GM21717 (cell line): ENCODE results near the gene SPAM1.
"Not testable (repeated sequence)": the region's sequence is repeated elsewhere in the genome, so short reads cannot be mapped to it uniquely, and the experiment has no call there.

Experiments
- ATAC-seq: cut with Tn5 transposase; IDR thresholded peaks from one replicate; pipeline ENCODE4 v1.9.1; 2021; ENCODE audit warnings: mild to moderate bottlenecking, moderate library complexity; ENCODE audit not compliant: unreplicated experiment

SPAM1 gene

GRCh38 chr7:123924941-123925340 is at the start of gene SPAM1:
Gene SPAM1 (plus strand): TSS chr7:123925241. CDS start chr7:123953571, 28,330 bp downstream.
- no peak for ATAC-seq

- ATAC-seq = no peak
These were observed 48.3 kb upstream of the SPAM1 start for GRCh38 chr7:123876557-123877256.

DNA sequence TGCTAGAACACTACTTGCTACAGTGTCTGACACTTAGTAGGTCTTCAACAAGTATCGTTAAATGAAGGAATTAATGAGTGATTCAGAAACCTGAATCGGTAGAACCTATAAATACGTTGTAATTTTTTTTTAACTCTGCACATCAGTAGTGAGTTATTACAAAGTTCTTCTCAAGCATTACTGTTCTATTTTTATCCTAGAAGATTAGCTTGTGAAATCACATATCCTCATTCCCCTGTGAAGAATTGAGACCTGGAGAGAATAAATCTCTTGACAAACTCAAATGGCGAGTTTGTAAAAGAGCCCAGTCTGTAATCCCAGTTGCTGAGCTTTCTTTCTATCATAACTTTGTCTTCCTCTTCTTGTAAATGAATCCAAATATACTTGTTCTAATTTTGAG is 45.4 kb upstream of the SPAM1 start:
- no peak for ATAC-seq

DNA sequence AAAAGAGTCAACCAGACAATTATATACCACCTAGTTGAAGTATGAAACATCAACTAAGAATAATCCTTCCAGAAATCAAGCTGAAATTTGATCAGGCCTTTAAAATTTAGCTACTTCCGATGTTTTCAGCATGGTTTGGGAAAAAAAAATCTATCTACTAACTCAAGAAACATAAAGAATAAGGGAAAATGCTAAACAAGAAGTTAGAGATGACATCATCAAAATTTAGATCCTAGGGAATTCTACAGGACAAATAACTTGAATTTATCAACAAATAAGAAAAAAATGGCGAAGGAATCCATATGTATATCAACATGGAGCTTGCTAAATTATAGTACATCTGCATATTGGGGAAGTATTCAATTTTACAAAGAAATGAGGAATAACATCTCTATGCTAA is 43.7 kb upstream of the SPAM1 start:
- ATAC-seq = no peak

DNA sequence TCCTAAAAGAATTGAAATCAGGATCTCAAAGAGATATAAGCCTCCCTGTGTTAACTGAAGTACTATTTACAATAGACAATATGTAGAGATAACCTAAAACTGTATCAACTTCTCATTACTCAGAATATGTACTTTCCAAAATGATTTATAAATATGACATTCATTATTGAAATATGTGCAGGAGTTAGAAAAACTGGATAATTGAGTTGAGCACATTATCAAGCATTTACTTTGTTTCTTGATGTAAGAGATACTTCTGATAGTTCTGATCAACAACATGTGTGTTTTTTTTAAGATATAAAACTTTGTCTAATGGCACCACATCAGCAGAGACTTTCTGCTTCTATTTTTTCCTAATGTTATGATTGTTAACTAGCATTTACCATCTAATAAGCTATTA is 41.9 kb upstream of the SPAM1 start:
- no peak for ATAC-seq

DNA sequence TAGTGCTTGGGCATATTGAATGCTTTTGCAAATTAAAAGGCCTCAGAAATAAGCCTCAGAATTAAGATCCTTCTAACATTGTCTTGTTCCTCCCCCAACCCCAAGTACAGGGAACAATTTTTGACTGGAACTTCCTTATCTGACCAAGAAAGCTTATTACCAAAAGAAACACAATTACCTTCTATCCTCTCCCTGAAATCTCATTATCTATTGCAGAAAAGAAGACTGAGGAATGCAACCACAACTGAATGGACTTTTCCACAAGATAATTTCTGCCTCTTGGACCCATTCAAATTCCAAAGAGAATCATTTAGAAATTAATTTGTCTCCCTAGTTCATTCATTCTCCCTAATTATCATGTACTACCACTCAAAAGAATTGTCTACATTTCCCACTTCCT is 36.8 kb upstream of the SPAM1 start:
- no peak for ATAC-seq

DNA sequence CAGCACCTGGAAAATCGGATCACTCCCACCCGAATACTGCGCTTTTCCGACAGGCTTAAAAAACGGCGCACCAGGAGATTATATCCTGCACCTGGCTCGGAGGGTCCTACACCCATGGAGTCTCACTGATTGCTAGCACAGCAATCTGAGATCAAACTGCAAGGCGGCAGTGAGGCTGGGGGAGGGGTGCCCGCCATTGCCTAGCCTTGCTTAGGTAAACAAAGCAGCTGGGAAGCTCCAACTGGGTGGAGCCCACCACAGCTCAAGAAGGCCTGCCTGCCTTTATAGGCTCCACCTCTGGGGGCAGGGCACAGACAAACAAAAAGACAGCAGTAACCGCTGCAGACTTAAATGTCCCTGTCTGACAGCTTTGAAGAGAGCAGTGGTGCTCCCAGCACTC is 30.3 kb upstream of the SPAM1 start:
- not testable (repeated sequence) for ATAC-seq

- no peak for ATAC-seq
These were observed 23.9 kb upstream of the SPAM1 start for GRCh38 chr7:123901101-123901500.

- no peak for ATAC-seq
These were observed 19.3 kb upstream of the SPAM1 start for GRCh38 chr7:123905714-123906113.

DNA sequence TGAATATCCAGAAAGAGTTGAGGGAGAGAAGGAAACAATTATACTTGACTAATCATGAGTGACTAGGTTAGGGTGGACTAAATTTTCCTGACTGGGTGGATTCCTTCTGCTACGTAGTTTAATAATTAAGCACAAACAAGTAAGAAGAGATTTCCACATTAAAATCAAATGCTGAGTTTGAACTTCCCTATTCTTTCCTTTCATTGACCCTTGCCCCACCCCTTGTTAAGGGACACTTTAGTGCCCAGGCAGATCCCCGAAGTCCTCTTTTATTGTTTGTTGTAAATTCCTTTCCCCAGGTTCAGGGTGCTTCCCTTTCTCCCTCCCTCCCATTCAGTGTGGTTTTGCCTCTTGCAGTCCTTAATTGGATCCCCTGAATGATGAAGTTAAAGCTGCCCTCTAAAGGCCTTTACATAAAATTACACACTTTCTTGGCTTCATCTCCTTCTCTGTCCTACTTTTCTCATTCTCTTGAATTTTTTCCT is 8.8 kb upstream of the SPAM1 start:
- no peak for ATAC-seq

GRCh38 chr7:123917878-123918277 is 7.2 kb upstream of the SPAM1 start:
- no peak for ATAC-seq

- ATAC-seq = no peak
These were observed 6.7 kb upstream of the SPAM1 start for GRCh38 chr7:123918309-123918708.

DNA sequence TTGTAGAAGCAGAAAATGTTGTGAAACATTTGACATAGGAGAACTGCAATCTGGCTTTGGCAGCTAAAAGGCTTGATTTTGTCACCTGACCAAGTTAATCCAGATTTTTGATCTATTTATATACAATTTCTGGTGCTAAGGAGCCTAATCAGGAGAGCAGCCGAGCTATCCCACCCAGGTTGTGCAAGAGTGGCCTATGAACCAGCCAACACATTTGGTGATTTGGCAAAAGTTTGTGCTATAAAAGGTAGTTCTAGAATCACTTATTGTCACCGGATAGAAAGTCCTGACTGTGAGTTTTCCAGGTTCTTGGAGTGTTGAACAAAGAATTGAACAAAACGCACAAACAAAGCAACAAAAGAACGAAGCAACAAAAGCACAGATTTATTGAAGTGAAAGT is 1.4 kb upstream of the SPAM1 start:
- no peak for ATAC-seq

- no peak for ATAC-seq
These were observed 4.1 kb downstream of the SPAM1 start for GRCh38 chr7:123929107-123929506.

DNA sequence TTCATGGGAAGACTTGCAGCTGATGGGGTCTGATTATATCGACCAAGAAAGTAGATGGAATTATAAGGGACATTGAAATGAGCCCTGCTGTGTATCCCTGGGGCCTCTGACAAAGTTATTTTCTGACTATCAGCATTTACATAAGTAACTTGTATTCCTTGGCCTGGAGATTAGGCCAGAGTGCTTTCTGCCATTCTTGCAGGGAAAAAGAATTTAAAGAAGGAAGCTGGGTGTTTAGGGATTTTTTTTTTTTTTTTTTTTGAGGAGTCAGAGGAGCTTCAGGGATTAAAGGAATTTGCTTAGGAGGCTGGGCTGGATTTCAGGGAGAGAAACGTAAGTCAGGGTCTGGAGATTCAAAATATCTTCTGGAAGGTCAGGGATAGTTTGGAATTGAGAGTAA is 4.6 kb downstream of the SPAM1 start:
- no peak for ATAC-seq

- ATAC-seq = no peak
These were observed 10.7 kb downstream of the SPAM1 start for GRCh38 chr7:123935436-123936381.

DNA sequence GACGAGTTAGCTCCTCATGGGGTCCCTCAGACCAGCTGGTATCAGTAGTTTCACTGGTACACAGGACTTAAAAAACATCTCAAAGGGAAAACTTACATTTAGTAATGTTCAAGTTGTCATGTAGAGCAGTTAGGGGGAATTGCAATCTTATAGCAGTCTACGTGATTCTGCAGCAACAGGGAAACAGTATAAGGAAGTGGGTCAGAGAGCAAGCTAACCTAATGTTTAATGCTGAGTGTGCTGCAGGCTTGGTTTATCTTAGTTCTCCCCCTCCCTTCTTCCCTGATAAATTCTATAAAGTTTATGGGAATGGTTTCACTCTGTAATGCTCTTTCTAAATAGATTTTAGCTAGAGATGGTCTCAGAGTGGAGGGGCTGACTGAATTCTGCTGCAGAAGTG is 11.3 kb downstream of the SPAM1 start:
- ATAC-seq = no peak

- ATAC-seq = no peak
These were observed 14.7 kb downstream of the SPAM1 start for GRCh38 chr7:123939784-123940183.

GRCh38 chr7:123941391-123942180 is 16.5 kb downstream of the SPAM1 start:
- no peak for ATAC-seq

DNA sequence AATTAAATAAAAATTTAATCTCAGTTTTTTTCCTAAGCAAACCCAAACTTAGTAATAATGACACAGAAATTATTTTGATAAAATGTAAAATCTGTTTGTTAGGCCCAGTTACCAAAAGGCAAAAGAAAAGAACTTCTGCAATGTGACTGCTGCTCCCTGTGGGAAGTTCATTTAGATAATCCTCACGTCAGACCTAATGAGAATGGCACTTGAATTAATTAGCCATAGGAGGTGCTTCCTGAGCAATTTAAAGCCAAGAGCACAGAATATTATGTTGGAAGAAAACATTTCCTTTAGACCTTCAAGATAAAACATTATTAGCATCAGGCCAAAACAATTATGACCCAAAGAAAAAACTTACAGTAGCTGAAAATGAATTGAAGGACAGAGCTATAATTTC is 19.4 kb downstream of the SPAM1 start:
- no peak for ATAC-seq

GRCh38 chr7:123945938-123946337 is 20.9 kb downstream of the SPAM1 start:
- no peak for ATAC-seq
